ENCODE data around the gene PTPRU. TPM values are rescaled to one million over a fixed set of nuclear protein-coding genes. Genes with fewer than 3 reads are reported as not detected.

Gene PTPRU
- total and polyA plus RNA-seq, 2 experiments from 2014 or later: 8.0 to 105 TPM

- Histone ChIP-seq H2AFZ (no peak overlapping the region), H3K79me2 (replicated peaks; ENCODE audit: insufficient read depth) (no peaks in the 10 kb centered on the region), H3K9me2 (ENCODE audit: insufficient read depth) (no peaks in the 10 kb centered on the region), H3K4me2 (peak overlapping the region; percentile 92), H3K4me1 (ENCODE audit: insufficient read depth) (peaks cover 17% of the 10 kb centered on the region), H3K27ac (ENCODE audit: low read depth) (no peak overlapping the region), H3K27me3 (ENCODE audit: insufficient read depth) (no peaks in the 10 kb centered on the region), H3K36me3 (ENCODE audit: insufficient read depth) (no peaks in the 10 kb centered on the region), H3K4me3 (peak overlapping the region; percentile 65), H3F3A (replicated peaks; ENCODE audit: low read depth) (peaks cover 6% of the 10 kb centered on the region; the same call in 1 of the 2 replicates), H4K20me1 (replicated peaks; ENCODE audit: insufficient read depth) (no peaks in the 10 kb centered on the region)
- peak overlapping the region; percentile 79 for H3K4me3 Mint-ChIP-seq
- DNase-seq (ENCODE audit: low spot score): no peak
- H3K27me3 Mint-ChIP-seq (ENCODE audit: insufficient read depth, low read depth, poor library complexity): peaks cover 9% of the 10 kb centered on the region
- peaks cover 4% of the 10 kb centered on the region; the same call in 1 of the 3 replicates for H3K36me3 Mint-ChIP-seq (ENCODE audit: low read depth)
- no peak for TF ChIP-seq NANOG (IDR thresholded peaks at IDR 0.05; ENCODE audit: borderline replicate concordance)
- no peaks in the 10 kb centered on the region; the same call in 2 of the 3 replicates for H3K9me3 Mint-ChIP-seq
- no peak overlapping the region for H3K27ac Mint-ChIP-seq
- peaks cover 19% of the 10 kb centered on the region for H3K4me1 Mint-ChIP-seq
- no peak for ATAC-seq
These were observed 48.1 kb downstream of the PTPRU start for GRCh38 chr1:29284286-29284960.

- no peak for DNase-seq (ENCODE audit: low spot score)
- H3K4me1 ChIP-seq (ENCODE audit: insufficient read depth): peaks cover 17% of the 10 kb centered on the region
- no peak overlapping the region for H3K27ac ChIP-seq (ENCODE audit: low read depth)
- no peaks in the 10 kb centered on the region; the same call in 2 of the 3 replicates for H3K36me3 Mint-ChIP-seq (ENCODE audit: low read depth)
- H3K4me3 ChIP-seq: no peak overlapping the region
- no peaks in the 10 kb centered on the region for H3K9me2 ChIP-seq (ENCODE audit: insufficient read depth)
- H3K27ac Mint-ChIP-seq: no peak overlapping the region
- H3K4me3 Mint-ChIP-seq: no peak overlapping the region
- H3K79me2 ChIP-seq (replicated peaks; ENCODE audit: insufficient read depth): no peaks in the 10 kb centered on the region
- no peaks in the 10 kb centered on the region for H3K27me3 ChIP-seq (ENCODE audit: insufficient read depth)
- peaks cover 6% of the 10 kb centered on the region; the same call in 1 of the 2 replicates for H3F3A ChIP-seq (replicated peaks; ENCODE audit: low read depth)
- no peaks in the 10 kb centered on the region; the same call in 2 of the 3 replicates for H3K9me3 Mint-ChIP-seq
- no peak for ATAC-seq
- peaks cover 7% of the 10 kb centered on the region for H3K27me3 Mint-ChIP-seq (ENCODE audit: insufficient read depth, low read depth, poor library complexity)
- no peaks in the 10 kb centered on the region for H4K20me1 ChIP-seq (replicated peaks; ENCODE audit: insufficient read depth)
- no peaks in the 10 kb centered on the region for H3K36me3 ChIP-seq (ENCODE audit: insufficient read depth)
- no peak overlapping the region for H3K4me2 ChIP-seq
- peaks cover 19% of the 10 kb centered on the region for H3K4me1 Mint-ChIP-seq
- H2AFZ ChIP-seq: no peak overlapping the region
- TF ChIP-seq STAT1 (IDR thresholded peaks at IDR 0.05; ENCODE audit: unreplicated experiment) (no peak), POLR2AphosphoS5 (IDR thresholded peaks at IDR 0.05; ENCODE audit: low read depth) (no peak), CREB1 (CRISPR knock-in tag; IDR thresholded peaks at IDR 0.05; ENCODE audit: low read depth) (no peak), ZNF462 (CRISPR knock-in tag; IDR thresholded peaks at IDR 0.05) (no peak), EZH2 (IDR thresholded peaks at IDR 0.05; ENCODE audit: low read depth, unreplicated experiment) (no peak), REST (IDR thresholded peaks at IDR 0.05; ENCODE audit: unreplicated experiment) (no peak), EZH2phosphoT487 (IDR thresholded peaks at IDR 0.05; ENCODE audit: unreplicated experiment) (no peak), ZNF114 (CRISPR knock-in tag; IDR thresholded peaks at IDR 0.05) (no peak), JUNB (IDR thresholded peaks at IDR 0.05; ENCODE audit: unreplicated experiment) (no peak)
These were observed 48.7 kb downstream of the PTPRU start for GRCh38 chr1:29284961-29285560.

Data from GM23338 (cell line).